Panc1 (cell line): Measurements from ENCODE around the gene C19orf81. TPM values are rescaled to one million over a fixed set of nuclear protein-coding genes. Genes with fewer than 3 reads are reported as not detected.

Experiments
- ATAC-seq: fragments of 200-7000 bp; cut with Tn5 transposase; 2 replicates; pipeline ENCODE4 v1.9.1; 2020; ENCODE audit warnings: mild to moderate bottlenecking, moderate library complexity
- BruUV-seq: library from RNA; stranded (reverse); fragments of 400-500 nt; replicated peaks from 2 replicates; lab custom pipeline; 2021; lab: Mats Ljungman, UMichigan
- CTCF ChIA-PET: fragments of 300-600 bp; sonication (Branson Sonifier 250); formaldehyde crosslinking; loops from one replicate; lab custom pipeline; 2022; ENCODE audit warnings: antibody characterized with exemption; lab: Charles Lee
- POLR2A ChIA-PET: fragments of 300-600 bp; sonication (Branson Sonifier 250); formaldehyde crosslinking; loops from one replicate; lab custom pipeline; 2022; ENCODE audit warnings: antibody characterized with exemption; lab: Charles Lee
- DNase-seq: peaks from one replicate; pipeline ENCODE4 v3.0.0-alpha.2; 2010; ENCODE audit warnings: low read depth, low spot score
- H3K27ac ChIP-seq: 2 replicates; pipeline ENCODE4 v1.5.1; 2011; ENCODE audit warnings: mild to moderate bottlenecking, low read length, inconsistent platforms
- H3K27me3 ChIP-seq: fragments of 200-500 bp; sonication (Bioruptor generic); 2 replicates; pipeline ENCODE4 v1.6.0; 2014; ENCODE audit warnings: low read length, inconsistent platforms; ENCODE audit not compliant: control insufficient read depth, insufficient read depth
- H3K36me3 ChIP-seq: fragments of 200-500 bp; sonication (Bioruptor generic); 2 replicates; pipeline ENCODE4 v1.5.1; 2014; ENCODE audit warnings: inconsistent platforms, mild to moderate bottlenecking, low read length, moderate library complexity; ENCODE audit not compliant: control insufficient read depth, insufficient read depth
- H3K4me1 ChIP-seq: 2 replicates; pipeline ENCODE4 v1.5.1; 2011; ENCODE audit warnings: inconsistent platforms, mild to moderate bottlenecking, low read length, moderate library complexity; ENCODE audit not compliant: control insufficient read depth, insufficient read depth
- H3K4me3 ChIP-seq, 2 experiments: 2 replicates each; pipeline ENCODE4 v1.5.1; 2011 to 2012; ENCODE audit warnings: low read depth in 2 of 2, low read length in 2 of 2, mild to moderate bottlenecking in 2 of 2, inconsistent platforms in 1 of 2, moderate library complexity in 1 of 2
- H3K9me3 ChIP-seq: fragments of 200-500 bp; sonication (Bioruptor generic); 2 replicates; pipeline ENCODE4 v1.5.1; 2014; ENCODE audit warnings: low read depth, mild to moderate bottlenecking, inconsistent platforms, low read length, moderate library complexity; ENCODE audit not compliant: control insufficient read depth, insufficient read depth
- CTCF ChIP-seq: fragments of 450-650 bp; IDR thresholded peaks from 2 replicates; pipeline ENCODE4 v1.5.1; 2017; ENCODE audit warnings: mild to moderate bottlenecking
- POLR2AphosphoS5 ChIP-seq: IDR thresholded peaks from 2 replicates; pipeline ENCODE4 v1.6.1; 2012; ENCODE audit warnings: mild to moderate bottlenecking, low read depth, low read length, moderate library complexity
- SIN3A ChIP-seq: IDR thresholded peaks from 2 replicates; pipeline ENCODE4 v1.6.1; 2012; ENCODE audit warnings: low read depth, mild to moderate bottlenecking, low read length, moderate library complexity, borderline replicate concordance; ENCODE audit not compliant: insufficient read depth
- TCF7L2 ChIP-seq: IDR thresholded peaks from 2 replicates; pipeline ENCODE4 v1.6.1; 2011; ENCODE audit warnings: mild to moderate bottlenecking, low read depth, low read length, inconsistent platforms
- in situ Hi-C: cut with HindIII; loops from 2 replicates; pipeline ENCODE4 v1.10.0; 2016; ENCODE audit warnings: low sequenced_read_pairs, low pct_unique_long_range_greater_than_20kb
- intact Hi-C: fragments of 100-400 bp; cut with micrococcal nuclease; formaldehyde crosslinking; loops from one replicate; pipeline ENCODE4 v1.10.0; 2022; ENCODE audit not compliant: unreplicated experiment
- total RNA-seq: library from RNA; stranded (reverse); gene quantifications from one replicate; pipeline ENCODE4 v1.2.1, GENCODE V29; 2021; ENCODE audit not compliant: unreplicated experiment
- TF ChIP-seq, protein P1 (sequence below), 2 experiments: IDR thresholded peaks; 2 replicates each; pipeline ENCODE4 v1.6.1; 2011 to 2012; ENCODE audit warnings: low read depth in 2 of 2, control low read depth in 1 of 2, low read length in 1 of 2, mild to moderate bottlenecking in 1 of 2, moderate library complexity in 1 of 2; ENCODE audit not compliant: insufficient read depth in 1 of 2

C19orf81 gene
- total RNA-seq, 1 experiment from 2014 or later: 0.98 TPM

GRCh38 chr19:50660088-50660366, 10.8 kb downstream of the C19orf81 start:
- in situ Hi-C loops (no loop called here), intact Hi-C loops (no loop called here)
- no peak for DNase-seq

GRCh38 chr19:50661023-50661422, 11.8 kb downstream of the C19orf81 start:
- H3K27me3 ChIP-seq: no peaks in the 10 kb centered on the region
- POLR2A ChIA-PET: no interaction called here
- TF ChIP-seq TCF7L2 (no peak), POLR2AphosphoS5 (no peak)

More at GRCh38 chr19:50660088-50660366, 10.8 kb downstream of the C19orf81 start:
- Histone ChIP-seq H3K27me3 (no peaks in the 10 kb centered on the region), H3K36me3 (peaks cover 6% of the 10 kb centered on the region; the same call in 1 of the 2 replicates), H3K9me3 (no peaks in the 10 kb centered on the region), H3K4me3 (no peak overlapping the region), H3K4me1 (no peaks in the 10 kb centered on the region), H3K27ac (no peak overlapping the region)
- no peak for ATAC-seq
- POLR2A ChIA-PET: no interaction called here
- BruUV-seq: no TSS peak
- no peak for TF ChIP-seq SIN3A
- TF ChIP-seq, protein P1, sequence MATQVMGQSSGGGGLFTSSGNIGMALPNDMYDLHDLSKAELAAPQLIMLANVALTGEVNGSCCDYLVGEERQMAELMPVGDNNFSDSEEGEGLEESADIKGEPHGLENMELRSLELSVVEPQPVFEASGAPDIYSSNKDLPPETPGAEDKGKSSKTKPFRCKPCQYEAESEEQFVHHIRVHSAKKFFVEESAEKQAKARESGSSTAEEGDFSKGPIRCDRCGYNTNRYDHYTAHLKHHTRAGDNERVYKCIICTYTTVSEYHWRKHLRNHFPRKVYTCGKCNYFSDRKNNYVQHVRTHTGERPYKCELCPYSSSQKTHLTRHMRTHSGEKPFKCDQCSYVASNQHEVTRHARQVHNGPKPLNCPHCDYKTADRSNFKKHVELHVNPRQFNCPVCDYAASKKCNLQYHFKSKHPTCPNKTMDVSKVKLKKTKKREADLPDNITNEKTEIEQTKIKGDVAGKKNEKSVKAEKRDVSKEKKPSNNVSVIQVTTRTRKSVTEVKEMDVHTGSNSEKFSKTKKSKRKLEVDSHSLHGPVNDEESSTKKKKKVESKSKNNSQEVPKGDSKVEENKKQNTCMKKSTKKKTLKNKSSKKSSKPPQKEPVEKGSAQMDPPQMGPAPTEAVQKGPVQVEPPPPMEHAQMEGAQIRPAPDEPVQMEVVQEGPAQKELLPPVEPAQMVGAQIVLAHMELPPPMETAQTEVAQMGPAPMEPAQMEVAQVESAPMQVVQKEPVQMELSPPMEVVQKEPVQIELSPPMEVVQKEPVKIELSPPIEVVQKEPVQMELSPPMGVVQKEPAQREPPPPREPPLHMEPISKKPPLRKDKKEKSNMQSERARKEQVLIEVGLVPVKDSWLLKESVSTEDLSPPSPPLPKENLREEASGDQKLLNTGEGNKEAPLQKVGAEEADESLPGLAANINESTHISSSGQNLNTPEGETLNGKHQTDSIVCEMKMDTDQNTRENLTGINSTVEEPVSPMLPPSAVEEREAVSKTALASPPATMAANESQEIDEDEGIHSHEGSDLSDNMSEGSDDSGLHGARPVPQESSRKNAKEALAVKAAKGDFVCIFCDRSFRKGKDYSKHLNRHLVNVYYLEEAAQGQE (IDR thresholded peaks at IDR 0.05; ENCODE audit: insufficient read depth in 1 of 2, low read depth in 2 of 2, low read length in 1 of 2): no peak
- no peak for TF ChIP-seq TCF7L2
- TF ChIP-seq CTCF: no peak
- TF ChIP-seq POLR2AphosphoS5: no peak
- CTCF ChIA-PET: no interaction called here

DNA sequence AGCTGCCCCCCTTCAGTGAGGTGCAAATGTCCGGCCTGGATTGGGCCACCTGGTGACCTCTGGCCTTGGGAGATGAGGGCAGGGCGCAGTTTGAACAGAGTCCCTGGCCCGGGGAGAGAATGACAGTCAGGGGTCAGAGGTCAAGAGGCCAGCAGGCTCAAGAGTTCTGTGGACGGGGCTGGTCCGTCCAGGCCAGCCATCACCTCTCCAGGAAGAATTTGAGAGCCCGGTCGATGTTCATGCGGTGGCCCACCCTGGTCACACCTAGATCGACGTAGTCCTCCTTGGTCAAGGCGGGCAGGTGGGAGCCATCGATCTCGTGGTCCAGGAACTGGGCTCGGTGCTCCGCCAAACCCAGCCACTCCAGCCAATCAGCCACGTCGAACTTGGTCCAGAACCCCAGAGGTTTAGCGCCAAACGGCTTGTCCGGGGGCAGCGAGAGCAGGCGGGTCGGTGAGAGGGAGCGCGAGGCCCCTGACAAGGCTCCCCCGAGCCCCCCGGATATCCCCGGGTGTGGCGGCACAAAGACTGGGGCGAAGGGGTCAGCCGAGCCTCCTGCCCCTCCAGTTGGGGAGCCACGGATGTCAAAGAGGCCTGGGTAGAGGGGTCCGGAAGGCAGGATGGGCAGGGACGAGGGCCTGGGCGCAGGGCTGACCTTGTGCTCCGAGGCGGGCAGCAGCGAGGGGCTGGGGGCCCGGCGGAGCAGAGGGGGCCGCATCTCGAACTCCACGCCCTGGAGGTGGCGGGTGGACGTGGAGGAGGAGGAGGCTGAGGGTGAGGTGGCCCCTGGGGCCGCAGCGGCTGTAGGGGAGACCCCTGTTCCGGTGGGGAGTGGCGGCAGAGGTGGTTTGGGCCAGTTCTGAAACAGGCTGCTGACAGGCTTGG, 12.8 kb downstream of the C19orf81 start:
- ATAC-seq: no peak
- ChIA-PET POLR2A (no interaction called here), CTCF (no interaction called here)
- Histone ChIP-seq H3K36me3 (peaks cover 6% of the 10 kb centered on the region; the same call in 1 of the 2 replicates), H3K4me3 (no peak overlapping the region), H3K9me3 (no peaks in the 10 kb centered on the region), H3K27ac (no peak overlapping the region), H3K4me1 (no peaks in the 10 kb centered on the region), H3K27me3 (no peaks in the 10 kb centered on the region)
- BruUV-seq: no TSS peak
- intact Hi-C loops: no loop called here
- no peak for DNase-seq
- in situ Hi-C loops: no loop called here
- TF ChIP-seq TCF7L2 (no peak), CTCF (no peak), SIN3A (no peak), POLR2AphosphoS5 (no peak)
- TF ChIP-seq, protein P1 (IDR thresholded peaks at IDR 0.05; ENCODE audit: insufficient read depth in 1 of 2, low read depth in 2 of 2, low read length in 1 of 2): no peak

More at GRCh38 chr19:50661023-50661422, 11.8 kb downstream of the C19orf81 start:
- no peaks in the 10 kb centered on the region for H3K4me1 ChIP-seq
- no peaks in the 10 kb centered on the region for H3K9me3 ChIP-seq
- BruUV-seq: no TSS peak
- ATAC-seq: no peak
- H3K36me3 ChIP-seq: peaks cover 6% of the 10 kb centered on the region; the same call in 1 of the 2 replicates
- intact Hi-C loops: no loop called here
- no peak overlapping the region for H3K4me3 ChIP-seq
- DNase-seq: no peak
- CTCF ChIA-PET: interaction anchor here (0.6 kb wide), 1 partner anchor 107 kb away, joined by 3 read pairs; no protein-coding TSS in a partner anchor
- in situ Hi-C loops: no loop called here
- H3K27ac ChIP-seq: no peak overlapping the region
